ENCODE data around the gene SLCO4A1. TPM values are rescaled to one million over a fixed set of nuclear protein-coding genes. Genes with fewer than 3 reads are reported as not detected.

SLCO4A1 gene
- total and polyA plus RNA-seq, 2 donors (not counting 1 experiment from before 2014, with no cell fraction given): 2.1 to 79.5 TPM

DNA sequence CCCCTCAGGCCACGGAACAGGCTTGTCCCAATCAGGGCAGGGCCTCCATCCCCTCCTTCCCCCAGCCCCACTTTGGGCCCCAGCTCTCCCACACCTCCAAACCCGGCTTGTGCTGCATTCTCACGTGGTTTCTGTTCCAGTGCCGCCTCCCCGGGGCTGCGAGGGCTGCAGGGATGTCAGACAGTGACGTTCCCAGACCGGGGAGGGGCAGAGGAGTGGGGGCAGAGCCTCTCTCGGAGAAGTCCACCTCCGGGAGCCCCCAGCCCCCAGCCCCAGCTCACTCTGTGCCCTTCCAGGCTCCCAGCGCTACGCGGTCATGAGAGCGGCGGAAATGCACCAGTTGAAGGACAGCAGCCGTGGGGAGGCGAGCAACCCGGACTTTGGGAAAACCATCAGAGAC, 18.5 kb downstream of the SLCO4A1 start:
- DNase-seq (no peak), ATAC-seq (ENCODE audit: low read depth) (no peak)
- peaks cover 5% of the 10 kb centered on the region for H3K4me1 Mint-ChIP-seq
- no peak overlapping the region for H3K9ac ChIP-seq (ENCODE audit: low read length)
- H3K4me3 Mint-ChIP-seq: no peak overlapping the region
- no peaks in the 10 kb centered on the region for H4K20me1 ChIP-seq (ENCODE audit: control insufficient read depth, insufficient read depth, low read length, poor library complexity, severe bottlenecking)
- WGBS (ENCODE audit: insufficient coverage): 94% methylated on average over 18 of the region's 18 CpGs
- ChIA-PET POLR2A (no interaction called here), CTCF (no interaction called here)
- no peak overlapping the region for H3K27ac Mint-ChIP-seq
- peaks cover 4% of the 10 kb centered on the region in 2 donors for H3K4me1 ChIP-seq (ENCODE audit: control insufficient read depth in 2 of 2, insufficient read depth in 2 of 2, low read length in 2 of 2)
- peaks cover 33% of the 10 kb centered on the region for H3K79me2 ChIP-seq (ENCODE audit: control insufficient read depth, insufficient read depth, low read length)
- H3K36me3 ChIP-seq (replicated peaks in 1 of 2; ENCODE audit: control extremely low read depth in 1 of 2, control insufficient read depth in 1 of 2, extremely low read depth in 1 of 2, insufficient read depth in 2 of 2, low read length in 1 of 2): no peaks in the 10 kb centered on the region
- no peak overlapping the region for H2AFZ ChIP-seq (ENCODE audit: insufficient read depth, low read depth, low read length, poor library complexity, severe bottlenecking)
- H3K27ac ChIP-seq (ENCODE audit: low read length in 2 of 2): no peak overlapping the region
- H3K9me3 Mint-ChIP-seq (ENCODE audit: insufficient read depth): no peaks in the 10 kb centered on the region
- no peaks in the 10 kb centered on the region for H3K27me3 ChIP-seq (replicated peaks in 1 of 4; ENCODE audit: control extremely low read depth in 1 of 4, control insufficient read depth in 3 of 4, insufficient read depth in 4 of 4, low read length in 3 of 4)
- no peaks in the 10 kb centered on the region for H3K9me3 ChIP-seq (ENCODE audit: control extremely low read depth in 1 of 3, control insufficient read depth in 2 of 3, insufficient read depth in 1 of 3, low read length in 2 of 3)
- H3K4me3 ChIP-seq (ENCODE audit: control extremely low read depth in 1 of 5, extremely low read depth in 1 of 5, insufficient read depth in 1 of 5, low read depth in 2 of 5, low read length in 4 of 5): no peak overlapping the region
- intact Hi-C loops (cut with micrococcal nuclease): no loop called here
- no peaks in the 10 kb centered on the region for H3K27me3 Mint-ChIP-seq
- TF ChIP-seq, protein P1, sequence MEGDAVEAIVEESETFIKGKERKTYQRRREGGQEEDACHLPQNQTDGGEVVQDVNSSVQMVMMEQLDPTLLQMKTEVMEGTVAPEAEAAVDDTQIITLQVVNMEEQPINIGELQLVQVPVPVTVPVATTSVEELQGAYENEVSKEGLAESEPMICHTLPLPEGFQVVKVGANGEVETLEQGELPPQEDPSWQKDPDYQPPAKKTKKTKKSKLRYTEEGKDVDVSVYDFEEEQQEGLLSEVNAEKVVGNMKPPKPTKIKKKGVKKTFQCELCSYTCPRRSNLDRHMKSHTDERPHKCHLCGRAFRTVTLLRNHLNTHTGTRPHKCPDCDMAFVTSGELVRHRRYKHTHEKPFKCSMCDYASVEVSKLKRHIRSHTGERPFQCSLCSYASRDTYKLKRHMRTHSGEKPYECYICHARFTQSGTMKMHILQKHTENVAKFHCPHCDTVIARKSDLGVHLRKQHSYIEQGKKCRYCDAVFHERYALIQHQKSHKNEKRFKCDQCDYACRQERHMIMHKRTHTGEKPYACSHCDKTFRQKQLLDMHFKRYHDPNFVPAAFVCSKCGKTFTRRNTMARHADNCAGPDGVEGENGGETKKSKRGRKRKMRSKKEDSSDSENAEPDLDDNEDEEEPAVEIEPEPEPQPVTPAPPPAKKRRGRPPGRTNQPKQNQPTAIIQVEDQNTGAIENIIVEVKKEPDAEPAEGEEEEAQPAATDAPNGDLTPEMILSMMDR (IDR thresholded peaks at IDR 0.05): no peak
- TF ChIP-seq EZH2 (IDR thresholded peaks at IDR 0.05; ENCODE audit: borderline replicate concordance, insufficient read depth, low read depth, low read length, poor library complexity, severe bottlenecking): no peak
- no peak overlapping the region for H3K4me2 ChIP-seq (replicated peaks; ENCODE audit: low read depth, low read length, poor library complexity, severe bottlenecking)

DNA sequence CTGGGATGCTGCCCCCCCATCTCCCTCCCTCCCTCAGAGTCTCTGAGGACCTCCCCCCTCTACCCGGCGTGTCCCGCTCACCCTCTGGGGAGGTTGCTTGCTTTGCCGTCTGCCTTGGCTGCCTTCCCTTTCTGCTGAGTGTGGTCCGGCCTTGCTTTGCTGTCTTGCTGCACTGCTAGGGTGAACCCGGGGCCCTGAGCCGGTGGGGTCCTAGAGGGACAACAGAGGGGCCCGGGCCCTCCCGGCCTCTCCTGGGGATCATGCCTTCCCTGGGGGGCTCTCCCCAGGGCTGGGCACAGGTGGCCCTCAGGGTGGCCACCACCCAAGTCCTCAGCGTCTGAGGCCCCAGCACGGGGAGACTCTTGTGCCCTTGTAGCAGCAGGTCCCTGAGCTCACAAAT, 19.3 kb downstream of the SLCO4A1 start:
- Histone ChIP-seq H2AFZ (ENCODE audit: insufficient read depth, low read depth, low read length, poor library complexity, severe bottlenecking) (no peak overlapping the region), H3K4me1 (ENCODE audit: control insufficient read depth in 2 of 2, insufficient read depth in 2 of 2, low read length in 2 of 2) (no peaks in the 10 kb centered on the region), H3K9ac (ENCODE audit: low read length) (no peak overlapping the region), H4K20me1 (ENCODE audit: control insufficient read depth, insufficient read depth, low read length, poor library complexity, severe bottlenecking) (no peaks in the 10 kb centered on the region), H3K79me2 (ENCODE audit: control insufficient read depth, insufficient read depth, low read length) (peaks cover 25% of the 10 kb centered on the region), H3K9me3 (ENCODE audit: control extremely low read depth in 1 of 3, control insufficient read depth in 2 of 3, insufficient read depth in 1 of 3, low read length in 2 of 3) (no peaks in the 10 kb centered on the region), H3K36me3 (replicated peaks in 1 of 2; ENCODE audit: control extremely low read depth in 1 of 2, control insufficient read depth in 1 of 2, extremely low read depth in 1 of 2, insufficient read depth in 2 of 2, low read length in 1 of 2) (no peaks in the 10 kb centered on the region), H3K4me3 (ENCODE audit: control extremely low read depth in 1 of 5, extremely low read depth in 1 of 5, insufficient read depth in 1 of 5, low read depth in 2 of 5, low read length in 4 of 5) (no peak overlapping the region), H3K4me2 (replicated peaks; ENCODE audit: low read depth, low read length, poor library complexity, severe bottlenecking) (no peak overlapping the region), H3K27me3 (replicated peaks in 1 of 4; ENCODE audit: control extremely low read depth in 1 of 4, control insufficient read depth in 3 of 4, insufficient read depth in 4 of 4, low read length in 3 of 4) (no peaks in the 10 kb centered on the region), H3K27ac (ENCODE audit: low read length in 2 of 2) (no peak overlapping the region)
- Mint-ChIP-seq H3K9me3 (ENCODE audit: insufficient read depth) (no peaks in the 10 kb centered on the region), H3K27me3 (no peaks in the 10 kb centered on the region), H3K4me3 (no peak overlapping the region), H3K4me1 (peaks cover 2% of the 10 kb centered on the region), H3K27ac (no peak overlapping the region)
- CTCF ChIA-PET: interaction anchor here (0.9 kb wide), 1 partner anchor 45 kb away, joined by 3 read pairs; no protein-coding TSS in a partner anchor
- POLR2A ChIA-PET: no interaction called here
- TF ChIP-seq, protein P1 (IDR thresholded peaks at IDR 0.05): no peak
- no peak for TF ChIP-seq EZH2 (IDR thresholded peaks at IDR 0.05; ENCODE audit: borderline replicate concordance, insufficient read depth, low read depth, low read length, poor library complexity, severe bottlenecking)
- DNase-seq (no peak), ATAC-seq (ENCODE audit: low read depth) (no peak)
- 96% methylated on average over 11 of the region's 11 CpGs for WGBS (ENCODE audit: insufficient coverage)
- intact Hi-C loops (cut with micrococcal nuclease): no loop called here

Data from B cell (primary cell).